ENCODE results near the gene VPS26A.

The VPS26A gene

DNA sequence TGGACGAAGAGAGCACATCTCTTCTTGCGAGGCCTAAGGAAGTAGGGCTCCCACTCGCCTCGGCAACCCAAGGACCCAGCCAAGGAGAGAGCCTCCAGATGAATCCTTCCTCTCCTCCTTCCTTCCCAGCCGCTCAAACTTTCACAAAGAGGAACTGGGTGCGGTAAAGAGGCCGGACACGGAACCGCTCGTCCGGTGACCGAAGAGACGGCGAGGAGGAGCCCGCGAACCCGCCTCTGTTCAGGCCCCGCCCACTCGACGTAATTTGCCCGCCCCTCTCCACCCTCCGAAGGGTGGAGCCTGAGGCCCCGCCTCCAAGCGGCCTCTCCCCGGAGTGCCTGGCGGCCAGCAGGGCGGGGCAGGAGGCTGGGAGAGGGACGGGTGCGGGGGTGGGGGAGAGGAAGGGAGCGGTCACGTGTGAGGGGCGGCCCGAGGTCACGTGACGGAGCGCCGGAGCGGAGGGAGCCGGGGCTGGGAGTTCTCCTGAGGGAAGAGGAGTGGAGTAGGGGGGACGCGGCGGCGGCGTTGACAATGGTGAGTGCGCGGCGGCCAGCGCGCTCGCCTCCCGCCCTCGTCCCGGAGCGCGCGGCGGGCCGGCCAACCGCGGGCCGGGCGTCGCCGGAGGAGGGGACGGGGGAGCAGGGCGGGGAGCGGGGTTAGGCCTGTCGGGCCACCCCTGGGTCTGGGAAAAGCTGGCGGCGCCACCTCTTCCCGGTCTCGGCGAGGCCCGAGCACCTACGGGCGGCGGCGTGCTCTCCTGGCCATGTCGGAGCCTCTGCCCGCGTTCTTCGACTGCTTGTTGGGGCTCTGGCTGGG lies at the start of gene VPS26A (continued):
- TF ChIP-seq, protein P1, sequence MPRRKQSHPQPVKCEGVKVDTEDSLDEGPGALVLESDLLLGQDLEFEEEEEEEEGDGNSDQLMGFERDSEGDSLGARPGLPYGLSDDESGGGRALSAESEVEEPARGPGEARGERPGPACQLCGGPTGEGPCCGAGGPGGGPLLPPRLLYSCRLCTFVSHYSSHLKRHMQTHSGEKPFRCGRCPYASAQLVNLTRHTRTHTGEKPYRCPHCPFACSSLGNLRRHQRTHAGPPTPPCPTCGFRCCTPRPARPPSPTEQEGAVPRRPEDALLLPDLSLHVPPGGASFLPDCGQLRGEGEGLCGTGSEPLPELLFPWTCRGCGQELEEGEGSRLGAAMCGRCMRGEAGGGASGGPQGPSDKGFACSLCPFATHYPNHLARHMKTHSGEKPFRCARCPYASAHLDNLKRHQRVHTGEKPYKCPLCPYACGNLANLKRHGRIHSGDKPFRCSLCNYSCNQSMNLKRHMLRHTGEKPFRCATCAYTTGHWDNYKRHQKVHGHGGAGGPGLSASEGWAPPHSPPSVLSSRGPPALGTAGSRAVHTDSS (tag by site-specific recombination; IDR thresholded peaks at IDR 0.05), result no peak
- TF ChIP-seq ZNF292 (tag by site-specific recombination; IDR thresholded peaks at IDR 0.05; ENCODE audit: borderline replicate concordance, low read depth) (no peak), ZNF561 (tag by site-specific recombination; IDR thresholded peaks at IDR 0.05; ENCODE audit: borderline replicate concordance) (no peak; the same call in 1 of the 2 replicates)

- TF ChIP-seq ZNF335 (tag by site-specific recombination; conservative IDR thresholded peaks at IDR 0.05) (no peak), SP7 (tag by site-specific recombination; IDR thresholded peaks at IDR 0.05) (no peak)
- POLR2A ChIA-PET, result interaction anchor here (1.2 kb wide), 1 partner anchor 118 kb away, joined by 3 read pairs; the partner anchor contains the start of gene DDX21
- no peak overlapping the region for H3K27ac ChIP-seq (ENCODE audit: extremely low read depth, low read depth, low read length)
- no peaks in the 10 kb centered on the region for H3K36me3 ChIP-seq (ENCODE audit: control insufficient read depth in 2 of 2, insufficient read depth in 1 of 2, low read length in 2 of 2)
- no peaks in the 10 kb centered on the region for H3K4me1 ChIP-seq (ENCODE audit: control insufficient read depth, insufficient read depth, low read length)
- no peak overlapping the region for H3K4me3 ChIP-seq (ENCODE audit: low read depth, low read length)
- H3K9me3 ChIP-seq (ENCODE audit: control insufficient read depth, insufficient read depth, low read depth, low read length), result no peaks in the 10 kb centered on the region
- CTCF ChIA-PET, result interaction anchor here (1.6 kb wide), 1 partner anchor 18 kb away, joined by 4 read pairs; no protein-coding TSS in a partner anchor
Measured at GRCh38 chr10:69074532-69074931, 49.4 kb upstream of the VPS26A start.

DNA sequence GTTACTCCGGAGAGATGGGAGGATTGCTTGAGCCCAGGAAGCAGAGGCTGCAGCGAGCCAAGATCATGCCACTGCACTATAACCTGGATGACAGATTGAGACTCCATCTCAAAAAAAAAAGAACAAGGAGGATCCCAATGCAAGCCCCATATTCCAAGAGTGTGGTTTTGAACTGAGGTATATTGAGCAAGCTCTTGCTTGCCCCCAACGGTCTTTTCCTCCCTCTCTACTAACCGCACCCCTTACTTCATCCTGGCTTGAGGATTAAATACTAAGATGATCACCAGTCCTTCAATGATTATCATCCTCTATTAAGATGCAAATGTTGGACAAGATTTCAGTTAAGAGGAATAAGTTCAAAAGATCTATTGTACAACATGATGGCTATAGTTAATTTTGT lies 48.5 kb upstream of the VPS26A start:
- Histone ChIP-seq H3K36me3 (ENCODE audit: control insufficient read depth in 2 of 2, insufficient read depth in 1 of 2, low read length in 2 of 2) (no peaks in the 10 kb centered on the region), H3K9me3 (ENCODE audit: control insufficient read depth, insufficient read depth, low read depth, low read length) (no peaks in the 10 kb centered on the region), H3K27ac (ENCODE audit: extremely low read depth, low read depth, low read length) (no peak overlapping the region), H3K4me1 (ENCODE audit: control insufficient read depth, insufficient read depth, low read length) (no peaks in the 10 kb centered on the region), H3K4me3 (ENCODE audit: low read depth, low read length) (no peak overlapping the region)
- POLR2A ChIA-PET, result no interaction called here
- CTCF ChIA-PET, result interaction anchor here (1.6 kb wide), 1 partner anchor 17 kb away, joined by 4 read pairs; no protein-coding TSS in a partner anchor
- TF ChIP-seq YY2 (tag by site-specific recombination; IDR thresholded peaks at IDR 0.05) (no peak), ZNF48 (tag by site-specific recombination; IDR thresholded peaks at IDR 0.05) (no peak)

DNA sequence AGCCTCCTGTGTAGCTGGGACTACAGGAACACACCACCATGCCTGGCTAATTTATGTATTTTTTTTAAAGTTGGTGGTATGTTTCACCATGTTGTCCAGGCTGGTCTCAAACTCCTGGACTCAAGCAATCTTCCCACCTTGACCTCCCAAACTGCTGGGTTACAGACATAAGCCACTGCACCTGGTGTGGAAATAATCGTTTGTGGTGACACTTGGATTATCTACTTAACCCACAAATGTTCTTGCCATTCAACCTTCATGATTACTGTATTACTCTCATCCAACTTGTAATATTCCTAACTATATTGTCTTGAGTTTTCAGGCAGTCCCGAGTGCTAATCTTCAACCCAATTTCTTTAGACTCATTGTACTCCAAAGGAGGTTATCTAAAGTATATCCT lies 45.7 kb upstream of the VPS26A start:
- Histone ChIP-seq H3K9me3 (ENCODE audit: control insufficient read depth, insufficient read depth, low read depth, low read length) (no peaks in the 10 kb centered on the region), H3K4me3 (ENCODE audit: low read depth, low read length) (no peak overlapping the region), H3K27ac (ENCODE audit: extremely low read depth, low read depth, low read length) (no peak overlapping the region), H3K36me3 (ENCODE audit: control insufficient read depth in 2 of 2, insufficient read depth in 1 of 2, low read length in 2 of 2) (no peaks in the 10 kb centered on the region), H3K4me1 (ENCODE audit: control insufficient read depth, insufficient read depth, low read length) (no peaks in the 10 kb centered on the region)
- POLR2A ChIA-PET, result no interaction called here
- no peak for TF ChIP-seq ZNF23 (tag by site-specific recombination; IDR thresholded peaks at IDR 0.05; ENCODE audit: borderline replicate concordance)
- TF ChIP-seq ZNF660 (tag by site-specific recombination; IDR thresholded peaks at IDR 0.05), result no peak
- no peak for TF ChIP-seq ZNF521 (tag by site-specific recombination; IDR thresholded peaks at IDR 0.05)
- CTCF ChIA-PET, result no interaction called here

GRCh38 chr10:69080226-69080625 lies 43.8 kb upstream of the VPS26A start:
- H3K36me3 ChIP-seq (ENCODE audit: control insufficient read depth in 2 of 2, insufficient read depth in 1 of 2, low read length in 2 of 2), result no peaks in the 10 kb centered on the region
- no peaks in the 10 kb centered on the region for H3K9me3 ChIP-seq (ENCODE audit: control insufficient read depth, insufficient read depth, low read depth, low read length)
- POLR2A ChIA-PET, result interaction anchor here (0.7 kb wide), 1 partner anchor 328 kb away, joined by 5 read pairs; no protein-coding TSS in a partner anchor
- no peaks in the 10 kb centered on the region for H3K4me1 ChIP-seq (ENCODE audit: control insufficient read depth, insufficient read depth, low read length)
- CTCF ChIA-PET, result interaction anchor here (1.0 kb wide), 1 partner anchor 313 kb away, joined by 3 read pairs; no protein-coding TSS in a partner anchor
- no peak overlapping the region for H3K4me3 ChIP-seq (ENCODE audit: low read depth, low read length)
- no peak overlapping the region for H3K27ac ChIP-seq (ENCODE audit: extremely low read depth, low read depth, low read length)
- TF ChIP-seq ZBTB7A (tag by site-specific recombination; IDR thresholded peaks at IDR 0.05; ENCODE audit: low read depth), result no peak
- TF ChIP-seq, protein P2, sequence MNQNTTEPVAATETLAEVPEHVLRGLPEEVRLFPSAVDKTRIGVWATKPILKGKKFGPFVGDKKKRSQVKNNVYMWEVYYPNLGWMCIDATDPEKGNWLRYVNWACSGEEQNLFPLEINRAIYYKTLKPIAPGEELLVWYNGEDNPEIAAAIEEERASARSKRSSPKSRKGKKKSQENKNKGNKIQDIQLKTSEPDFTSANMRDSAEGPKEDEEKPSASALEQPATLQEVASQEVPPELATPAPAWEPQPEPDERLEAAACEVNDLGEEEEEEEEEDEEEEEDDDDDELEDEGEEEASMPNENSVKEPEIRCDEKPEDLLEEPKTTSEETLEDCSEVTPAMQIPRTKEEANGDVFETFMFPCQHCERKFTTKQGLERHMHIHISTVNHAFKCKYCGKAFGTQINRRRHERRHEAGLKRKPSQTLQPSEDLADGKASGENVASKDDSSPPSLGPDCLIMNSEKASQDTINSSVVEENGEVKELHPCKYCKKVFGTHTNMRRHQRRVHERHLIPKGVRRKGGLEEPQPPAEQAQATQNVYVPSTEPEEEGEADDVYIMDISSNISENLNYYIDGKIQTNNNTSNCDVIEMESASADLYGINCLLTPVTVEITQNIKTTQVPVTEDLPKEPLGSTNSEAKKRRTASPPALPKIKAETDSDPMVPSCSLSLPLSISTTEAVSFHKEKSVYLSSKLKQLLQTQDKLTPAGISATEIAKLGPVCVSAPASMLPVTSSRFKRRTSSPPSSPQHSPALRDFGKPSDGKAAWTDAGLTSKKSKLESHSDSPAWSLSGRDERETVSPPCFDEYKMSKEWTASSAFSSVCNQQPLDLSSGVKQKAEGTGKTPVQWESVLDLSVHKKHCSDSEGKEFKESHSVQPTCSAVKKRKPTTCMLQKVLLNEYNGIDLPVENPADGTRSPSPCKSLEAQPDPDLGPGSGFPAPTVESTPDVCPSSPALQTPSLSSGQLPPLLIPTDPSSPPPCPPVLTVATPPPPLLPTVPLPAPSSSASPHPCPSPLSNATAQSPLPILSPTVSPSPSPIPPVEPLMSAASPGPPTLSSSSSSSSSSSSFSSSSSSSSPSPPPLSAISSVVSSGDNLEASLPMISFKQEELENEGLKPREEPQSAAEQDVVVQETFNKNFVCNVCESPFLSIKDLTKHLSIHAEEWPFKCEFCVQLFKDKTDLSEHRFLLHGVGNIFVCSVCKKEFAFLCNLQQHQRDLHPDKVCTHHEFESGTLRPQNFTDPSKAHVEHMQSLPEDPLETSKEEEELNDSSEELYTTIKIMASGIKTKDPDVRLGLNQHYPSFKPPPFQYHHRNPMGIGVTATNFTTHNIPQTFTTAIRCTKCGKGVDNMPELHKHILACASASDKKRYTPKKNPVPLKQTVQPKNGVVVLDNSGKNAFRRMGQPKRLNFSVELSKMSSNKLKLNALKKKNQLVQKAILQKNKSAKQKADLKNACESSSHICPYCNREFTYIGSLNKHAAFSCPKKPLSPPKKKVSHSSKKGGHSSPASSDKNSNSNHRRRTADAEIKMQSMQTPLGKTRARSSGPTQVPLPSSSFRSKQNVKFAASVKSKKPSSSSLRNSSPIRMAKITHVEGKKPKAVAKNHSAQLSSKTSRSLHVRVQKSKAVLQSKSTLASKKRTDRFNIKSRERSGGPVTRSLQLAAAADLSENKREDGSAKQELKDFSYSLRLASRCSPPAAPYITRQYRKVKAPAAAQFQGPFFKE (tag by site-specific recombination; IDR thresholded peaks at IDR 0.05; ENCODE audit: borderline replicate concordance), result no peak
- TF ChIP-seq OVOL3 (tag by site-specific recombination; IDR thresholded peaks at IDR 0.05), result no peak
- no peak for TF ChIP-seq ZFP69B (tag by site-specific recombination; IDR thresholded peaks at IDR 0.05)
- no peak for TF ChIP-seq ZNF19 (tag by site-specific recombination; IDR thresholded peaks at IDR 0.05; ENCODE audit: low read depth)
